Endothelial cell of hepatic sinusoid (primary cell): ENCODE results near the gene EIF4E2.
"Not testable (repeated sequence)": the region's sequence is repeated elsewhere in the genome, so short reads cannot be mapped to it uniquely, and the experiment has no call there.

Experiments used
- in situ Hi-C: cut with HindIII; loops from 2 replicates; pipeline ENCODE4 v1.10.0; 2017; ENCODE audit warnings: low sequenced_read_pairs

Gene EIF4E2

DNA sequence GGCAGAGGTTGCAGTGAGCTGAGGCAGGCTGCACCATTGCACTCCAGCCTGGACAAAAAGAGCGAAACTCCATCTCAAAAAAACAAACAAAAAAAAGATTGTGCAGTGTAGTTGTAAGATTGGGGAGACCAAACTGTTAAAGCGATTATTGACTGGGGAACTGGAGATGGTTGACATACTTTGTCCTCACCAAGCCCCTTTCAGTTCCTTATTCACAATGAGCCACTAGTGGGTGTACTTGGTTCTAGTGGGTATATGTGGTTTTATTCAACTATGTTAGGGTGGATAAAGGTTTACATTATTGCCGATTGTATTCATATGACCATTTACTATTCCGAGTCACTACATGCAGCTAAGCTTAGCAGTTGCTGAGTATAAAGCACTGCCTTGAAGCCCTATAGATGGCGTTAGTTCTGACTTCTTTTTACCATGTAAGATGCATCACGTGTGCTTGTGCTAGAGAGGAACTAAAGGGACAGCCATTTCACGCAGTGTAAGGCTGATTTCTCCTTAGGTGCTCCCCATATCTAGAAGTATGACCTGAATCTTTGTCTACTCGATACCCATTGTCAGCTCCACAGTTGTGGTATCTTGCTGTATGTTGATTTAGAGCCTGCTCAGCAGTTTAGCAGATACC is 12.1 kb downstream of the EIF4E2 start:
- in situ Hi-C loops = no loop called here

DNA sequence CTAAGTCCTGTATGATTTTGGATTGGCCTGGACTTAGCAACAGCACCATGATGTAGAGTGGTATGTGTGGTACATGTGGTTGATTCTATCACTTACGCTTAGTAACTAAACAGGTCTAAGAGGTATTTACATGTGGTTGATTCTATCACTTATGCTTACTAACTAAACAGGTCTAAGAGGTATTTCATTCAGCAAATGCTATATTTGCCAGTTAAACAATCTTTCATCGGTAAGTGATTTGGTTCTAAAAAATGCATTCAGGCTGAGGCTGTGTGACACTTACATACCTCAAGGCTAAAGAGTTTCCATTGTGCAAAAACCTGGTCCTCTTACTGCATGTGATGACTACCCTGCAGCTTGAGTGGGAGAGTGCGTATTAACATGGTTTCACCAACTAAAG is 13.1 kb downstream of the EIF4E2 start:
- in situ Hi-C loops = no loop called here

DNA sequence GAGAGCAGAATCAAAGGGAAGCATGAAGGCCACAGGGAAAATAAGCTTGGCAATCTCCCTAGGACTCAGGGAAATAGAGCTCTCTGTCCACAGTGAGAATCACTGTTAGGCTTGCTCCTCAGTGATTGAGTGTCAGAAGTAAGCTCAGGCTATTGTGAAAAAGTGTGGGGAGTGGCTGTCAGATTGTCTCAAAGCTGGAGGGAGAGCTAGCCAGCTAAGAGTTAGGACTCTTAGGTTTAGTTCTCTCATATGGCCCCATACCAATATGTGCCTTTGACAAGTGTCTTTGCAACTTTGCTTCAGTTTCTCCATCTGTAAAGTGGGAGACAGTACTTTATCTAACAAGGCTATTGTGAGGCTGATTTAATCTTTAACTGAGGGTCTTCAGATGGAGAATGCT is 17.2 kb downstream of the EIF4E2 start:
- in situ Hi-C loops = no loop called here

DNA sequence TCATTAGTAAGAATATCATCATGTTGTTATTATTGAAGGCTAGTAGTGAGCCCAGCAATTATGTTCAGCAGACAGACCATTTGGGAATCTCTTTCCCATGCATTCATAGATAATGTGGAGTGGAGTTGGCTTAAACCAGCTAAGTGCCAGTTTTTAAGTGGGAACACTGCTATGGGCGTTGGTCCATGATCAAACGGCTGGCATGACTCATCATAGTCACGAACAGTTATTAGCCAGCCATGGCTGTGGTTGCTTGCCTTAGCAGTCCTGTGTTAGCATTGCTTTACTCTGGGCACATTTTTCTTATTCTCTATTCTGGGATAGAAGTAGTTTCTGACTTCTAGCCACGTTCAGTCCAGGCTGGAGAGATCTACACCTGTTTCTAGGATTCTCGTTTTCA is 17.7 kb downstream of the EIF4E2 start:
- in situ Hi-C loops = no loop called here

DNA sequence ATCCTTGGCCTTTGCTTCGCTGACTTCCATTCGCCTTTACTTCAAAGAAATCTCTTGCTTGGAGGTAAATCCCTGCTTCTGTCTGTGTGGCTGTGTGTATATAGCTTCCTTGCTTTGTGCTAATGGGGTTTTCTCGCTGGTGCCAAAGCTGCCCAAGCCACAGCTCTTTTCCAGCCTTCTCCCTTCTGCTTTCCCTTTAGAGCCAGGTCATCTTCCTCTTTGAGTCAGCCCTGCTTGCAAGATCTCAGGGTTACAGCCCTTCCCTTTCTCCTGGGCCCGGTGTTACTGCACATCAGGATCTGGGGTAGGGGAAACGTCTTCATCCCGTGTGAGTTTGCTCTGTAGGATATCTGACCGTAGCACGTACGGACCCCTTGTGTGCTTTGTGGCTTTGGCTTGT is 19.1 kb downstream of the EIF4E2 start:
- in situ Hi-C loops = no loop called here

DNA sequence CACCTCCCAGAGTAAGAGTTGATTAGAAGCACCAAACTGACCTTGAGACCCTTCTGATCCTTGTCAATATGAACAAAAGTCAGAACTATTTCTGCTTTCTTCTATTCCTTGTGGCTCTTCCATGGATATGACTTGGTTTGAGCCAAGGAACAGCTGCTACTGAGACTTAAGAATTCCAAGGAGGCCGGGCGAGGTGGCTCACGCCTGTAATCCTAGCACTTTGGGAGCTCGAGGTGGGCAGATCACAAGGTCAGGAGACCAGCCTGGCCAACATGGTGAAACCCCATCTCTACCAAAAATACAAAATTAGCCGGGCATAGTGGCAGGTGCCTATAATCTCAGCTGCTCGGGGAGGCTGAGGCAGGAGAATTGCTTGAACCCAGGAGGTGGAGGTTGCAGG is 20.0 kb downstream of the EIF4E2 start:
- in situ Hi-C loops = not testable (repeated sequence)

DNA sequence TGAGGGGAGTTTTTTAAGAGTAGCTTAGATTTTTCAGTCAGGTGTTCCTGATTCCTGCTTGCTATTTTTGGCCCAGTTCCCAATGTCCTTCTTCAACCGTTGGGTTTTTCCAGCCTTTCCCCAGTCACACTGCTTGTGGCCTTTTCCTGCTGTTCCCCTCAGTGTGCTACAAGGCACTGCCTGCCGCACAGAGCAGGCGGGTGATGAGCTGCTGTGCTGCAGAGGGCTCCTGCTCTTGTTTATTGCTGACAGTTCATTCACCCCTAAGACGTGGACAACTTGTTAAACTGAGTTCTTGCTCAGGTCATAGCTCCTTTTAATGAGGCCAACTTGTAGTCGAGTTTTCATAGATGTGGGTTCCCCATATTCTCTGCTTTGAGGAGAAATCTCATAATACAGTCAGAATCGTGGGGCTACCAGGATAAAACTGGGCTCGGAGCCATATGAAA is 20.6 kb downstream of the EIF4E2 start:
- in situ Hi-C loops = no loop called here

DNA sequence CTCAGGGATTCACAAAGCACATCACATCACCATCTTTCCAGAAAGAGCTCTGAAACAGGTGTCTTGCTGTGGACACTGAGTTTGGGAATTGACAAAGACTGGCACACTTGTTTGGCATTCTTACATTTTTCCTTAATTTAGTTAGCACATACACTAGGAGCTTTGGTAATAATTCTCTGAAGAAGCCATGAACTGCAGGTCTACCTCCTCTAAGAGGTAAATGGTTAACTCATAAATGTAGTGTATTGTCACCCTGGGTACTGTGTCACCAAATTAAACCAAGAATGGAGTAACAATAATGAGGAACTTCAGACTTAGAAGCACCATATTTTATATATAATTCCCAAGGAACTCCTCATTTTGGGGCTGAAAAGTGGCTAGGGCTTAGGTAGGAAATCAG is 22.6 kb downstream of the EIF4E2 start:
- in situ Hi-C loops = no loop called here

DNA sequence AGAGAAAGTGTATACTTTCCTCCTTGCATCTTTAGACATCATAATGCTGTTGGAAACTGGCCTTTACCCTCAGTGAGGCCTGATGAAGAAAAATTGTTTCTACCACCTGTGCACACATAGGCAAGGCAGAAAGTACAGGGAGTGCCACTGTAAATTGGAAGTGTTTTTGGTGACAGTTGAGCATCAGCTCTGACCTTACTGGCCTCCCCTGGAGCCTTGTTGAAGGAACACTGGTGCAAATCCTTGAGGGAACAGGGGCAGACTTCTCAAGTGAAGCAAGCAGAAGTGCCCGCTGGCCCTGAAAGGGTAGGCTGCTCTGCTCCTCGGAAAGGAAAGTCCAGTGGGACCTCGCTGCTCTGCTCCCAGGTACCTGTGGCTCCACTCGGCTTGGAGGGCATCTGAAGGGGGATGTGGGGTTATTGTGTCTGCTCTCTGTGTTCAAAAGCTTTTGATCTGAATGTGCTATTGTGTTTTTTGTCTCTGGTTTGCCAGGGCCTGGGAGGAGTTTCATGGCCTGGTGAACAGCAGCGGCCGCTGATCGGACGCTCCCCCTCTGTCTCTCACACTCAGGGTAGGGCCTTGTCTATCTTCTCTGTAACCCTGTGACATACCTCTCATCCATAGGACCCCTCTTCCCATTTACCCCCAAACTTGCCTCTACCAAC is 23.4 kb downstream of the EIF4E2 start:
- in situ Hi-C loops = no loop called here

DNA sequence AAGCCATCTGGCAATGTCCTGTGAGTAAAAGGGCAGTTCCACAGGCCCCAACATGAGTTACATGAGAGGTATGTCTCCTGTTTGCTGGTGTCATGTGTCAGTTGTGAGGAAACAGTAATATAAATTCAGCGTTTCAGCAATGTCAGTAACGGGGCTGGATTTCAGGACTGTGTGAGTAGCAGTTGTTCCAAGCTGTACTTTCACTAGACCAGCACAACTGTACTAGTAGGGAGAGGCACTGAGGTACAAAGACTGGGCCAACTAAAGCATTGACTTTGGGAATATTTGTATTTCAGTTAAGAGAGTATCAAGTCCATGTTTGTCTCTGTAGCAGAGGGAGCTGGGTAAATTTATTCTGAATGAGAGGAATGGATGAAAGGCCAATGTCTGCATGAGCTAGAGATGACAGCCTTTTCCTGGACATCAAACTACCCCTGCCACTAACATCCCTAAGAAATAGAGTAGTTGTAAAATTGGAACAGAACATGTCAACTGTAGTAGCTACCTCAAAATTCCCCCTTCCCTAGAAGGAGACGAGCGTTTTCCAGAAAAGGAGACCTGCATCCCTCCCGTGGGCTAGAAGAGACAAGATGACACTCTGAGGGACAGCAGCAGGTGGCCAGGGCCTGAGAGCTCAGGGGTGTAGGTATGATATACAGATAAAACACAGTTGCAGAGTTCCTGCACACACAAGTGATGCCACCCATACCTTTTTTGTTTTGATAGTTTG is 24.4 kb downstream of the EIF4E2 start:
- in situ Hi-C loops = no loop called here

DNA sequence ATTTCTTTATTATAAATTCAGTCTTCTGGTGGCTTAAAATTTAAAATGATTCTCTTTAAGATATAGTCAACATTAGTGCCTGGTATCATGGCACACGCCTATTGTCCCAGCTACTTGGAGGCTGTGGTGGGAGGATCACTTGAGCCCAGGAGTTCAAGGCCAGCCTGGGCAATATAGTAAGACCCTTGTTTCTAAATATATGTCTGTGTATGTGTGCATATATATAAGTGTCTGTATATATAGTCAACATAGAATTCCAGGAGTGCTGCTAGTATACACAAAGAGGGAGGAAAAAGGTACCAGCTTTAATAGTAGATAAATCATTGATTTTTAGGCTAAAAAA is 24.9 kb downstream of the EIF4E2 start:
- in situ Hi-C loops = no loop called here

DNA sequence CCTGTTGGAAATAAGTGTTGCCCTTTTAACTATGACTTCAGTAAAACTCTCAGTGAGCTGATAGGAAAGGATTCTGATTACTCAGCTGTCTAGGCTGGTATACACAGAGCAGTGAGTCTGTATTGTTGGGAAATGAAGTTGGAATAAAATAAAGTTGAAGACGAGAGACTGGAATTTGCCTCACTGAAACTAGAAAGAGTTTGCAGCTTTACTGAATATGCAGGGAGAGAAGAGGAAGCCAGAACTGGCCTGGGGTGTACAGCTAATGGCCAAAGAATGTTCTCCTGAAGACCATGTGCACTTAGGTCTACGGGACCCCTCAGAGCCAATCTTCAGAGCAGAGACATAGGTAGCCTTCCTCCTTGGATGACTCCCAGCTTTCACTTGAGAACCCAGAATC is 26.5 kb downstream of the EIF4E2 start:
- in situ Hi-C loops = no loop called here

DNA sequence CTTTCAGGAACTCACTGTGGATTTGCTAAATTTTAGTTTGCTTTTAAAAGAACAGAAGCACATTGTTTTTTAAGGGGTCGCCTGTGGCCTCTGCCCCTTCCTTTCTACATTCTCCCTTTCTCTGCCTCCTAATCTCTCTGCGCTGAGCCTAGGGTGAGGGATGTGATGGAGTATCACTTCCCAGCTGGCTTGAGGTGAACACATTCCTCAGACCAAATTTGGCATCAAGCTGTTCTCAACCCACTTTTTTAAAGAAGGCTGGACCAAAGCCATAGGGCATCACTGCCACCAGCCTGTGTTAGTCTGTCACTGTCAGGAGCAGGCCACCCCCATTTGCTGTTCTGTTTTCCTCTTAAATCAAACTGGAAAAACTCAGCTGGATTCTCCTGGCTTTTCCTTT is 27.4 kb downstream of the EIF4E2 start:
- in situ Hi-C loops = no loop called here

DNA sequence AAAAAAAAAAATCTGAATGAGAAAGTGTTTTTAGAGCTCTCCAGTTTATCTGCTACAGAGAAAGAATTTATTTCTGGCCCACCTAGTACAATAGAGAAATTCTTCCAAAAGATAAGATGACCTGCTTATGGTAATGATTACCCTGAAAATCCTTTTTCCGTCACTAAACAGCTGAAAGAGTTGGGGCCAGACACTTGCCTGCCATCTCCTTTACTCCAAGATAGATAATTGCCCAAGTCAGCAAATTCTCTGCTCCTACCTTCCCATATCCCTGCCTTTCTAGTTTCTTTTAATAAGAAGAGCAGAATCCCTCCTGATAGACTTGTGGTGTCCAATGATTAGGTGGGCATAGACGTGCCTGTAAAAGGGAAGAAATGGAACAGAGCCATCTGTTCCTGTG is 28.1 kb downstream of the EIF4E2 start:
- in situ Hi-C loops = no loop called here

DNA sequence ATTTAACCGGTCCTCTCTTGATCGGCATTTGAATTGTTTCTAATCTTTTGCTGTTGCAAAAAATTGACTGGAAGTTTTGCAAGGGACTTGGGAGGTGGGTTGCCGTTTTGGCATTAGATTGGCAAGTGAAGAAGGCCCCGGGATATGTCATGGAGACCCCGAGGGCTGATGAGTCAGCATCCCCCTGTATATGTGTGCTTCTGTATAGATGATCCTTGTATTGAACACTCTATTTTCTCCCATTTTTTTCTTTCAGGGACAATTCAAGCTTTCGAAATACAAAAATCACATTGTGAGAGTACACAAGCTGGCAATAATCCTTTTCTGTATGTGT is 30.1 kb downstream of the EIF4E2 start:
- in situ Hi-C loops = loop anchor here (5.0 kb wide), 1 partner anchor 38 kb away; no protein-coding TSS in a partner anchor

DNA sequence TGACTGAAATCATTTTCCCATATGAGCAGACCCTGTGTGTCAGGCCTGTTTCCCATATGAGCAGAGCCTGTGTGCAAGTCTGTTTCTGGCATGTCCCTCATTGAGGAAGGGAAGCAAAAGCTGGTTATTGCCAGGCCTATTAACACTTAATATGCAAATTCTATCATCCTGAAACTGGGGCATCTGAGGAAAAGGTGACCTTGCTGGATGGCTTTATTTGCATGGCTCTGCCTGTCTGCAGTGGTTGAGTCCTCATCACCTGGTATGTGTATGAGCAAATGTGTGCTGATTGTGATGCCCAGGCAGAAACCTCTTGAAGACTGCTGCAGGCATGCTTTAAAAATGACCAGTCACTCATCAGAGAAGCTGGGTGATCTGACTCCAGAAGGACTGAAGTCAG is 31.2 kb downstream of the EIF4E2 start:
- in situ Hi-C loops = loop anchor here (5.0 kb wide), 1 partner anchor 39 kb away; no protein-coding TSS in a partner anchor

DNA sequence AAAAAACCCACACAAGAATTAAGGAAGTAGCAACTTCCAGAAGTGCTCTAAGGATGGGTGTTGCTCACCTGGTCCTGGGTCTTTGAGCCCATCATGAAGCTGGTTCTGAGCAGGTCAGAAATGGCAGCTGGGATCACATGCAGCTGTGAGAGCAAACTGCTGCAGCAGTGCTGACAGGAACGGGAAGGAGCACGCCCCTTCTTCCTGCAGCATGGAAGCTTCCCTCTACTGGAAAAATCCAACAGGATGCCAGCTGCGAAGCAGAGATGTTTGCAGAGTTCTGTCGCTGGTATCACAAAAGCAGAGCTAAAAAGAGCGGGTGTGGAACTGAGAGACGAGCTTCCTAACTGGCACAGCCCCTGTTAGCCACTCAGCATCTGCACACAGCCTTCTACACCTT is 33.7 kb downstream of the EIF4E2 start:
- in situ Hi-C loops = loop anchor here (5.0 kb wide), 1 partner anchor 42 kb away; no protein-coding TSS in a partner anchor

DNA sequence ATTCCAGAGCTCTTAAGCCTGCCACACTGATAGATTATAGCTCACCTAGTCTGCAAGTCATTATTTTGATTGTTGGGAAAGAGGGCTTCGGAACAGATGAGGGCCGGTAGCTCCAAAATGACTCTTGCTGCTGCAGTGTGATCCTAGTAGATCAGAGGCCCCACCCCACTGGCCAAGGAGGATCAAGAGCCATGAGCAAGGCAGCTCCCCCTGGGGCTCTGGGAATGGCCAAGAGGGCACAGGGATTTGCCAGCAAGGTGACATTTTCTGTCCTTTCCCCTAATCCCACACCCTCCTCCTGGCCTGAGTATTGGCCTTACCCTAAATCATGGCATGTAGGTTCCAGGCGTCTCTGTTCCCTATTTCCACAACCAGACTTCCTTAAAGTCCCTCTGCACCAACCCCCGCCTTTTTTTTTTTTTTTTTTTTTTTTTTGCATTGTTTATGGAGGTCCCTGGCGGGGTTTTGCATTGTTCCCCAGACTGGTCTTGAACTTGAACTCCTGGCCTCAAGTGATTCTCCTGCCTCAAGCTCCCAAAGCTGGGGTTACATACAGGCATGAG is 36.5 kb downstream of the EIF4E2 start:
- in situ Hi-C loops = no loop called here

DNA sequence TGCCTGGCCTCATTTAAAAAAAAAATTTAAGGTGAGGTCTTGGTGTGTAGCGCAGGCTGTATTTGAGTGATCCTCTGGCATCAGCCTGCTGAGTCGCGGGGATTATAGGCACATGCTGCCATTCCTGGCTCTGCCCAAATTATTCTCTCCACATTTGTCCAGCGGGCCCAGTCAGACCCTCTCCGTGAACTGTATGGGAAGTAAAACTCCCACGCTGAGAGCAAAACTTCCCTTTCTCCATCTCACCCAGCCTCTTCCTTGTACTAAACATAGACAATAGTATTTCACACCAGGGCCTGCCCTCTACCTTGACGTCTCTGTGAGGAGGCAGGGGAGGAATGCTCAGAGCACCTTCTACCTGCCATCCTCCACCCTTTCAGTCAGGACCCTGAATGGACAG is 37.0 kb downstream of the EIF4E2 start:
- in situ Hi-C loops = no loop called here

DNA sequence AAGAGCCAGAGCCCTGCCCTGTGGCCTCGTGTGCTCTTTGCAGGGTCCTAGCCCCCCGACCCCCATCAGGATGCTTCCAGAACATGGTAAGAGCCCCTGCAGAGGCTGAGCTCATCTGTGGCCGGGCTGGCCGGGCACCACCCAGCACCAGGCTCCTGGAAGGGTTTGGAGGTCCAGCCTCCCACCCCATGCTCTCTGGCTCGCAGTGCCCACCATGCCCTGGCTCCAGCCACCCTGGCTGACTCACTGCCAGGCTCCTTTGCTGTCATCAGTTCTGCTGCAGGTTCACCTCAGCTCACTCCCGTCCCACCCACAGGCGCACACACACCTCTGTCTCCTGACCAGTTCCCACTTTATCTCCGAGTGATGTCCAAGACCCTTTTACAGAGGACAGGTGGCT is 37.5 kb downstream of the EIF4E2 start:
- in situ Hi-C loops = no loop called here

DNA sequence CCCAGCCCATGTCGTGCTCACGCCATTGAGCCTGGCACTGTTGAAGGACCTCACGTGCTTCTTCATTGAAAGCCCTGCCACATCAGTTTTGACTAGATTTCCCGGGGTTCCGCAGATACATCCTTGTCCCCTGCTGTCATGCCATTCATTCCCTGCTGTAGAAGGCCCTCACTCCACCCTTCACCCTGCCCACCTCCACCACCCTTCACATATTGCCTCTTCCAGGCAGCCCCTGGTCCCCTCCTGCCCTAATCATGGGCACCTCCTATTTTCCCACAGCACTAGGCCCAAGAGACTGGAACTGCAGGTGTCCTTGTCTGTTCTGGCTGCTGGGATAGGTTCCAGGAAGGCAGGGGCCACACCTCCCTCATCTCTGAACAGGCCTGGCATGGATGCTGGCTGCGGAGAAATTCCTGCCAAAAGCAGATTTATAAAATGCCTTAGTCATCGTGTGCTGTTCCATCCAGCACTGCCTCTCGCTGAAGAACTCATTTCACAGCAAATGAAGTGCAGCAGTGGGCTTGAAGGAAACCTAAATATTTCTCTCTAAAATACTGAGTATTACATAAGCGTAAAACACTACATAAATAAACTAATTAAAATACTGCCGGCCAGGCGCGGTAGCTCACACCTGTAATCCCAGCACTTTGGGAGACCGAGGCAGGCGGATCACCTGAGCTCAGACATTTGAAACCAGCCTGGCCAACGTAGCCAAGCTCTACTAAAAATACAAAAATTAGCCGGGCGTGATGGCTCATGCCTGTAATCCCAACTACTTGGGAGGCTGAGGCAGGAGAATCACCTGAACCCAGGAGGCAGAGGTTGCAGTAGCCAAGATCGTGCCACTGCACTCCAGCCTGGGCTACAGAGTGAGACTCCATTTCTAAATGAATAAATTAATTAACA is 38.4 kb downstream of the EIF4E2 start:
- in situ Hi-C loops = no loop called here
